ENCODE data around the gene INPP4B. TPM values are rescaled to one million over a fixed set of nuclear protein-coding genes. Genes with fewer than 3 reads are reported as not detected.

The INPP4B gene
- total and polyA plus RNA-seq, 2 donors (not counting 1 experiment from before 2014, with no cell fraction given): 19.7 to 22.2 TPM

- TF ChIP-seq CTCF (conservative IDR thresholded peaks at IDR 0.05 in 1 of 2, IDR thresholded peaks at IDR 0.05 in 1 of 2; ENCODE audit: low read depth in 1 of 2, low read length in 2 of 2): no peak
- no peak for TF ChIP-seq EZH2 (IDR thresholded peaks at IDR 0.05; ENCODE audit: low read length, missing control alignments)
- no peaks in the 10 kb centered on the region for H3K36me3 ChIP-seq (ENCODE audit: control insufficient read depth, insufficient read depth, low read length)
- no peaks in the 10 kb centered on the region for H3K9me3 ChIP-seq (ENCODE audit: control insufficient read depth, insufficient read depth, low read depth, low read length)
- no peak overlapping the region for H2AFZ ChIP-seq (ENCODE audit: low read length)
- no peak overlapping the region for H3K4me2 ChIP-seq (ENCODE audit: extremely low read depth, insufficient read depth, low read length)
- no peak overlapping the region for H3K4me3 ChIP-seq (replicated peaks in 1 of 4; ENCODE audit: control extremely low read depth in 1 of 4, insufficient read depth in 1 of 4, low read depth in 3 of 4, low read length in 4 of 4)
- no peak overlapping the region for H3K27ac ChIP-seq (ENCODE audit: insufficient read depth, low read length)
- H3K79me2 ChIP-seq (ENCODE audit: control insufficient read depth, insufficient read depth, low read length): no peaks in the 10 kb centered on the region
- H3K4me1 ChIP-seq (ENCODE audit: control insufficient read depth, extremely low read depth, insufficient read depth, low read length): no peaks in the 10 kb centered on the region
- no peak for DNase-seq (ENCODE audit: low read depth in 2 of 2)
- no peak overlapping the region for H3K9ac ChIP-seq (ENCODE audit: insufficient read depth, low read length)
- H4K20me1 ChIP-seq (ENCODE audit: control insufficient read depth, extremely low read depth, insufficient read depth, low read length): no peaks in the 10 kb centered on the region
- H3K27me3 ChIP-seq (ENCODE audit: control insufficient read depth, insufficient read depth, low read length): no peaks in the 10 kb centered on the region
Observed at GRCh38 chr4:142016031-142016430, 830.1 kb downstream of the INPP4B start.

- Histone ChIP-seq H3K4me3 (replicated peaks in 1 of 4; ENCODE audit: control extremely low read depth in 1 of 4, insufficient read depth in 1 of 4, low read depth in 3 of 4, low read length in 4 of 4) (no peak overlapping the region), H3K36me3 (ENCODE audit: control insufficient read depth, insufficient read depth, low read length) (no peaks in the 10 kb centered on the region), H3K9me3 (ENCODE audit: control insufficient read depth, insufficient read depth, low read depth, low read length) (no peaks in the 10 kb centered on the region), H4K20me1 (ENCODE audit: control insufficient read depth, extremely low read depth, insufficient read depth, low read length) (no peaks in the 10 kb centered on the region), H3K27me3 (ENCODE audit: control insufficient read depth, insufficient read depth, low read length) (no peaks in the 10 kb centered on the region), H3K27ac (ENCODE audit: insufficient read depth, low read length) (no peak overlapping the region), H3K4me1 (ENCODE audit: control insufficient read depth, extremely low read depth, insufficient read depth, low read length) (no peaks in the 10 kb centered on the region), H3K9ac (ENCODE audit: insufficient read depth, low read length) (no peak overlapping the region), H3K4me2 (ENCODE audit: extremely low read depth, insufficient read depth, low read length) (no peak overlapping the region), H2AFZ (ENCODE audit: low read length) (no peak overlapping the region), H3K79me2 (ENCODE audit: control insufficient read depth, insufficient read depth, low read length) (no peaks in the 10 kb centered on the region)
- DNase-seq (ENCODE audit: low read depth in 2 of 2): no peak
- TF ChIP-seq CTCF (conservative IDR thresholded peaks at IDR 0.05 in 1 of 2, IDR thresholded peaks at IDR 0.05 in 1 of 2; ENCODE audit: low read depth in 1 of 2, low read length in 2 of 2): no peak
- TF ChIP-seq EZH2 (IDR thresholded peaks at IDR 0.05; ENCODE audit: low read length, missing control alignments): no peak
Observed at GRCh38 chr4:142009751-142010150, 836.4 kb downstream of the INPP4B start.

- no peaks in the 10 kb centered on the region for H3K27me3 ChIP-seq (ENCODE audit: control insufficient read depth, insufficient read depth, low read length)
- H3K9me3 ChIP-seq (ENCODE audit: control insufficient read depth, insufficient read depth, low read depth, low read length): no peaks in the 10 kb centered on the region
- no peak overlapping the region for H3K4me2 ChIP-seq (ENCODE audit: extremely low read depth, insufficient read depth, low read length)
- H3K79me2 ChIP-seq (ENCODE audit: control insufficient read depth, insufficient read depth, low read length): no peaks in the 10 kb centered on the region
- TF ChIP-seq EZH2 (IDR thresholded peaks at IDR 0.05; ENCODE audit: low read length, missing control alignments): no peak
- TF ChIP-seq CTCF (conservative IDR thresholded peaks at IDR 0.05 in 1 of 2, IDR thresholded peaks at IDR 0.05 in 1 of 2; ENCODE audit: low read depth in 1 of 2, low read length in 2 of 2): no peak
- H3K4me3 ChIP-seq (replicated peaks in 1 of 4; ENCODE audit: control extremely low read depth in 1 of 4, insufficient read depth in 1 of 4, low read depth in 3 of 4, low read length in 4 of 4): no peak overlapping the region
- no peaks in the 10 kb centered on the region for H3K36me3 ChIP-seq (ENCODE audit: control insufficient read depth, insufficient read depth, low read length)
- H2AFZ ChIP-seq (ENCODE audit: low read length): no peak overlapping the region
- no peaks in the 10 kb centered on the region for H4K20me1 ChIP-seq (ENCODE audit: control insufficient read depth, extremely low read depth, insufficient read depth, low read length)
- no peak overlapping the region for H3K27ac ChIP-seq (ENCODE audit: insufficient read depth, low read length)
- H3K9ac ChIP-seq (ENCODE audit: insufficient read depth, low read length): no peak overlapping the region
- H3K4me1 ChIP-seq (ENCODE audit: control insufficient read depth, extremely low read depth, insufficient read depth, low read length): no peaks in the 10 kb centered on the region
- no peak for DNase-seq (ENCODE audit: low read depth in 2 of 2)
Observed at GRCh38 chr4:142005519-142005918, 840.6 kb downstream of the INPP4B start.

Measured in fibroblast of lung (primary cell).